ENCODE results near the gene CHI3L2.
"Not testable (repeated sequence)": the region's sequence is repeated elsewhere in the genome, so short reads cannot be mapped to it uniquely, and the experiment has no call there.

CHI3L2 gene

GRCh38 chr1:111201275-111202090 lies 26.0 kb upstream of the CHI3L2 start:
- DNase-seq (ENCODE audit: low read depth in 4 of 4, low spot score in 1 of 4): no peak

GRCh38 chr1:111202366-111202706 lies 25.2 kb upstream of the CHI3L2 start:
- no peak for DNase-seq (ENCODE audit: low read depth in 4 of 4, low spot score in 1 of 4)

- no peak for DNase-seq (ENCODE audit: low read depth in 4 of 4, low spot score in 1 of 4)
These were observed 24.5 kb upstream of the CHI3L2 start for GRCh38 chr1:111202707-111203623.

DNA sequence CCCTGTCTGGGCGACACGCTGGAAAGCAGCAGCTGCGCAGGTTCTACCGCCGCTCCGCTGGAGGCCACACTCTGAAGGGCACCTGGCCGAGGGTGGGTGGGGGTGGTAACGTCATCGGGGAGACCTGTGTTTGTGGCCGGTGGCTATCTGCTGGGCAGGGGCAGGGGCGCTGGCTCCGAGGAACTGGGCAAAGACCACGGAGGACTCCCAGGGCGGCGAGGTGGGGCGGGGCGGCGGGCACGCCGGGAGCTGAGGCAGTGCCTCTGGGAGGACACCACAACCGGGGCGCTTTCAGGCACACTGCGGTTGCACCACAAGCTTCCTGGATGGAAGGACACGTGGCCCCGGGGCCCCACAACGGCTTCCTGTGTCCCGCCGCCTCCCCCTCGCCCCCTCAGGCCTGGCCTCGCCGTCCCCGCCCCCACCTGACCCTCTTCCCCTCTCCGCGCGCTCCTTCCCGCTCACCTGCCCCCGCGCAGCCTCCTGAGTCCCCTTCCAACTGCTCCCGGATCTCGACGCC lies 23.8 kb upstream of the CHI3L2 start:
- peak in 3 of 4 experiments; percentile 51 to 85 (median 69) for DNase-seq (ENCODE audit: low read depth in 4 of 4, low spot score in 1 of 4)

DNA sequence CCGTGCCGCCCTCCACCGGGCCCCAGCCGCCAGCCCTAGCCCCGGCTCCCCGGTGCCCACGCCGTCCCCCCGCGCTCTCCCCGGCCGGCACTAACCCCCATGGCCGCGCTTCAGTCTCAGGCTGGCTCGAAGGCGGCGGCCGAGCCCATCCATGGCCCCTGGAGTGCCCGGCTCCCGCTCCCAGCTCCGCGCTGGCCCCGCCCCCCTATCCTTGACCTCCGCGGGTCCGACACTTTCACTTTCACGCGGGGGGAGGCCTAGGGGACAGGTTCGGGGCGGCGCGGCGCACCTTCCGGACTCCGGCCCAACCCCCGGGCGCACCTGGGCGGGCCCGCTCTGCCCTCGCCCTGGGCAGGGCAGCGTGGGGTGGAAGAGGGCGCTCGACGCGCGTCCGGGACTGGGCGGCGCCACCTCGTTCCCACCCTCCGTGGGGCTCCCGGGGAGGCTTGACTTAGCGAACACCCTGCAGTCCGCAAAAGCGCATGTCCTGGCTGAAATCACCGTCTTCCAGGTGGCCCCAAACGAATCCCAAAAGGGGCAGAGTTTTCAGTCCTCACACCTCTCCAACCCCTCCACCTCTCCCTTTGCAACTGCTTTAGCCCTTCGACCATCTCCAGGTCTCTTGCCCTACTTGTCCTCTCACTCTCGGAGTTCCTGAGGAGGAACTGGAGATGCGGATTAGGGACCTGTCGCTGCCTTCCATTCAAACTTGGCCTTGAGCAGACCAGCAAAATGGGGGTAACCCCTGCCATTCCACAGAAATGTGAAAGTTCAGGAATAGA lies 23.1 kb upstream of the CHI3L2 start:
- peak in 1 of 4 experiments; percentile 45 for DNase-seq (ENCODE audit: low read depth in 4 of 4, low spot score in 1 of 4)

- DNase-seq (ENCODE audit: low read depth in 4 of 4, low spot score in 1 of 4): no peak
These were observed 22.4 kb upstream of the CHI3L2 start for GRCh38 chr1:111204983-111205713.

DNA sequence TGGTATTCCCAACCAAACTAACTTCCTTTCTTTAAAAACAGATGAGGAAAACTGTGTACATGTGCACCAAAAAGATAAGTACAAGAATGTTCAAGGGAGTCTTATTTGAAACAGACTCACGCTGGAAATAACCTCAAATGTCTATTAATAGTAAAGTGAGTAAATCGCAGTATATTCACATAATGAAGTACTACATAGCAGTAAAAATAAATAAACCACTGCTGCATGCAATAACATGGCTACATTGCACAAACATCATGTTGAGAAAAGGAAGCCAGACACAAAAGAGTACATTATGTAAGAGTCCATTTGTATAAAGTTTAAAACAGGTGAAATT lies 21.8 kb upstream of the CHI3L2 start:
- DNase-seq (ENCODE audit: low read depth in 4 of 4, low spot score in 1 of 4): no peak

GRCh38 chr1:111208921-111209320 lies 18.6 kb upstream of the CHI3L2 start:
- no peak for DNase-seq (ENCODE audit: low read depth in 4 of 4, low spot score in 1 of 4)

DNA sequence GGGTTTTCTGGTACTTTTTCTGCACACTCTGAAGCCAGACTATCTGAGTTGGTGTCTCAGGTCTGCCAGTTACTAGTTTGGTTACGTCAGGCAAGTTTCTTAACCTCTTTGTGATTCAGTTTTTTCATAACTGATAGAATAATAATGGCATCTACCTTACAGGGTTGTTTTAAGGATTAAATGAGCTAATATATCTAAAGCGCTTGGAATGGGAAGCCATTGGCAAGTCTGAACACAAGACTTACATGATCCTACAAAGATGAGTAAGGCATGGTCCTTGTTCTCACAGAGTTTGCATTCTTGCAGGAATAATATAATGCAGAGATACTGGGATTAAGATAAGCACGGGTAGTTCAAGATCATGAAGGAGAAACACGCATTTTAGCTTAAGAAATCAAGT lies 17.9 kb upstream of the CHI3L2 start:
- DNase-seq (ENCODE audit: low read depth in 4 of 4, low spot score in 1 of 4): no peak

- DNase-seq (ENCODE audit: low read depth in 4 of 4, low spot score in 1 of 4): no peak
These were observed 15.6 kb upstream of the CHI3L2 start for GRCh38 chr1:111211921-111212320.

DNA sequence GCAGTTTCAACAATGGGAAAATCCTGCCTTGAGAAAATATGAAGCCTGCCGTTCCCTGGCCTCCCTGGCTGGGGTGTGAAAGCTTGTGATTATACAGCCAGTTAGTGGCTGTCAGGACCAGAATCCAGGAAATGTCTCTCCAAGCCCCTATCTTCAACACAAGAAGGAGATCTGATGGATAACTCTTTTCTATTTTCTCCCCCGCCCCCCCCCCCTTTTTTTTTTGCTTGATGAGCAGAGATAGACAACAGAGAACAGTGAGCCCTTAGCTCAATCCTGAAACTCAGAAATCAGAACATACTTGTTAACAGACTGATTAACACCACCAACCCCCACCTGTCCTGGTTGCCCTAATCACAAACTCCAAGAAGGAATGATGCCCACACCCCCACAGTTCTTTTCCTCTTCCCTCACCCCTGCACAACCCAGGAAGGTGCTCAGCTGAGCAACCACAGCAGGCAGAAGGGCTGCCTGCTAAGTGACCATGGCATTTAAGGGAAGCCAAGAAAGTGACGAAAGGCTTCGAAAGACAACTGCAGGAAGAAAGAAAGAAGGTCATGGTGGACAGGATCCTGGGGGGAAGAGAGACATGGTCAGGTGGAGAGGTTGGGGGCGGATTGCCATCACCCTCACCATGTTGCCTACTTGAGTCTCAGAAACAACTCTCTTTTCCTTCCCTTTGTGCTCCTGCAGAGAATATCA lies 14.7 kb upstream of the CHI3L2 start:
- no peak for DNase-seq (ENCODE audit: low read depth in 4 of 4, low spot score in 1 of 4)

GRCh38 chr1:111213412-111213811 lies 14.1 kb upstream of the CHI3L2 start:
- DNase-seq (ENCODE audit: low read depth in 4 of 4, low spot score in 1 of 4): no peak

DNA sequence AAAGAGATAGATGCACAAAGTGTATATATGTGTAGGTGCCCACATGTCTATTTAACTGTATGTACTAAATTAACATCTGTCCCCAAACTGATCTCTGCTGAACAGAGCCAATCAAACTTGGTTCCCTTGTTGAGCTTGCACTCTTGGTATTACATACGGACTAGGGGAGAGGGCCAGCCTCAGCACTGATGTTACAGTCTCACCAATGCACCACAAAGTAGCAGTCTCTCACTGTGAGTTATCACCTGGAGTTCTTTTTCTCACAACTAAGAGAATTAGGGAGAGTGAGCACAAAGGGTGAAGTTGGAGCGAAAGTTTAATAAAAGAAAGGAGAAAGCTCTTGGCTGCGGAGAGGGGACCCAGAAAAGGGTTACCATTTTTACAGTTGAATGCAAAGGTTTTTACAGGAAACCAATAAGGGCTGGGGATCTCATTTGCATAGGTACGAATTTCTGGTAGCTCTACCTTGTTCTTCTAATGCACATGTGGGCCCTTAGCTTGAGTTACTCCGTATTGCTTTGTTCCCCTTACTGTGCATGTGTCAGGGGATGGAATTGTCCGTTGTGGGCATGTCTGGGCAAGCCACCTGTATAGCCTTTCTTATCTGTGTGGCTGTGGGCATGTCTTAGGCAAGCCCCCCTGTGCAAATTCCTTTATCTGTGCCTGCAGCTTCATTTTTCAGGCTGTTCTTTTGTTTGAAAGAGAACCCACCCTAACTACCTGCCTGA lies 13.3 kb upstream of the CHI3L2 start:
- no peak for DNase-seq (ENCODE audit: low read depth in 4 of 4, low spot score in 1 of 4)

- no peak for DNase-seq (ENCODE audit: low read depth in 4 of 4, low spot score in 1 of 4)
These were observed 12.6 kb upstream of the CHI3L2 start for GRCh38 chr1:111214884-111215283.

- DNase-seq (ENCODE audit: low read depth in 4 of 4, low spot score in 1 of 4): not testable (repeated sequence)
These were observed 12.2 kb upstream of the CHI3L2 start for GRCh38 chr1:111215285-111215684.

DNA sequence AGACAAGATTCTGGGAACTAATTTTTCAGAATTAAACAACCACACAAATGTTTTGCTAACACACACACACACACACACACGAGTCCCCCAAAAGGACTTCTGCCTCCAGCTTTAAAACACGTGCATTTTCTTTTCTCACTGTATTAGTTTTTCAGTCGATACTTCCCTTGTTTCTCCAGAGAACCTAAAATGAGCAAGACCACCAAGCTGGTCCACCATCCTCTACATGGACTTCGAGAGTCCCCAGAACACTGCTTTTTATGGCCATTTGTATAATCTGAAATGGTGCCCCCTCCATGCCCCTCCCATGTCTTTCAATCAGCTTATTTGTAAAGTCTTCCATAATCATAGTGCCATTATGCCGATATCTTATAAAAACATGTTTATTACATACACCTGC lies 10.8 kb upstream of the CHI3L2 start:
- DNase-seq (ENCODE audit: low read depth in 4 of 4, low spot score in 1 of 4): no peak

GRCh38 chr1:111217183-111217910 lies 10.2 kb upstream of the CHI3L2 start:
- no peak for DNase-seq (ENCODE audit: low read depth in 4 of 4, low spot score in 1 of 4)

DNA sequence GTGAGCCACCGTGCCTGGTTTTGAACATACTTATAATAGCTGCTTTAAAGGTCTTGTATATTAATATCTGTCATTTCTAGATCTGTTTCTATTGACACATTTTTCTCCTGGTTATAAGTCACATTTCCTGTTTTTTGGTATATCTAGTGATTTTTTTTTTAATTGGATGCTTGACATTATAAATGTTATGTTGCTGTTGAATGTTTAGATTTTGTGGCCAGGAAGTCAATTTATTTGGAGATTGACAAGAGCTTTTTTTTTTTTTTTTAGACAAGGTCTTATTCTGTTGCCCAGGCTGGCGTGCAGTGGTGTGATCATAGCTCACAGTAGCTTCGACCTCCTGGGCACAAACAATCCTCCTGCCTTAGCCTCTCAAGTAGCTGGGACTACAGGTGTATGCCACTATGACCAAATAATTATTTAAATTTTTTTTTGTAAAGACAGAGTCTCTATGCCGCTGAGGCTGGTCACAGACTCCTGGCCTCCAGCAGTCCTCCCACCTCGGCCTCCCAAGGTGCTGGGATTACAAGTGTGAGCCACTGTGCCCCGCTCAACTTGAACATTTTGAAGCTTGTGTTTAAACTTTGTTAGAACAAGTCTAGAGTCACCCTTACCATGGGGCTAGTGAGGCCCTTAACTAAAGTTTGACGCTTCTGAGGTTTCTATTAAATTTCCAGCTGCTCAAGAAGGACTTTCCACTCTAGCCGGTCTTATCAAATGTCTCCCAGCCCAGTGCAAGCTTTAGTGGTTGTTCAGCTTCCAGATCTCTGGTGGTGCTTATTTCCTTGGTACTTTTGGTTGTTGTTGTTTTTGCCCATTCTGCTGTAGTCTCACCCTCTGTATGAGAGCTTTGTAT lies 8.6 kb upstream of the CHI3L2 start:
- no peak for DNase-seq (ENCODE audit: low read depth in 4 of 4, low spot score in 1 of 4)

All from stimulated activated CD4-positive, alpha-beta T cell treated with anti-CD3 and anti-CD28 coated beads, Interleukin-1b, Interleukin-23, amount 100 ng/mL, for 24 hours (primary cell).